Endothelial cell (in vitro differentiated cells): ENCODE measurements around the gene SLC4A8. TPM values are rescaled to one million over a fixed set of nuclear protein-coding genes. Genes with fewer than 3 reads are reported as not detected.

Experiments
- DNase-seq: peaks from one replicate; pipeline ENCODE4 v3.0.0; 2021; ENCODE audit warnings: low spot score
- H3K27ac Mint-ChIP-seq: one replicate; pipeline ENCODE4 v1.8.0; 2021; ENCODE audit warnings: mixed read lengths, inconsistent platforms; ENCODE audit not compliant: unreplicated experiment
- H3K27me3 Mint-ChIP-seq: one replicate; pipeline ENCODE4 v1.8.0; 2021; ENCODE audit warnings: mild to moderate bottlenecking, moderate library complexity, mixed read lengths, inconsistent platforms; ENCODE audit not compliant: unreplicated experiment
- H3K36me3 Mint-ChIP-seq: one replicate; pipeline ENCODE4 v1.8.0; 2021; ENCODE audit warnings: mild to moderate bottlenecking, low read depth, mixed read lengths, inconsistent platforms; ENCODE audit not compliant: unreplicated experiment
- H3K4me1 Mint-ChIP-seq: one replicate; pipeline ENCODE4 v1.8.0; 2021; ENCODE audit warnings: mild to moderate bottlenecking, mixed read lengths, inconsistent platforms; ENCODE audit not compliant: unreplicated experiment
- H3K4me3 Mint-ChIP-seq: one replicate; pipeline ENCODE4 v1.8.0; 2021; ENCODE audit warnings: mild to moderate bottlenecking, mixed read lengths, inconsistent platforms; ENCODE audit not compliant: unreplicated experiment
- H3K9me3 Mint-ChIP-seq: one replicate; pipeline ENCODE4 v1.8.0; 2021; ENCODE audit warnings: mixed read lengths, inconsistent platforms; ENCODE audit not compliant: unreplicated experiment
- CTCF ChIP-seq: fragments of 200-600 bp; sonication (generic); IDR thresholded peaks from one replicate; pipeline ENCODE4 v1.5.0; 2021; ENCODE audit warnings: antibody characterized with exemption; ENCODE audit not compliant: unreplicated experiment
- total RNA-seq: library from RNA; stranded (reverse); fragmentation: NEBNext Ultra II Directional; extraction: Animal tissue kit (Norgen Biotek cat#: 25700); gene quantifications from one replicate; pipeline ENCODE4 v1.2.1, GENCODE V29; 2021; ENCODE audit not compliant: unreplicated experiment

The SLC4A8 gene
- total RNA-seq, 1 donor from 2014 or later, result 16.7 TPM

GRCh38 chr12:51458635-51459034 is 34.0 kb downstream of the SLC4A8 start:
- Mint-ChIP-seq H3K27me3 (peaks cover 1% of the 10 kb centered on the region), H3K36me3 (peaks cover 11% of the 10 kb centered on the region), H3K27ac (no peak overlapping the region), H3K9me3 (no peaks in the 10 kb centered on the region), H3K4me1 (peaks cover 4% of the 10 kb centered on the region), H3K4me3 (no peak overlapping the region)
- no peak for TF ChIP-seq CTCF
- no peak for DNase-seq

- peaks cover 10% of the 10 kb centered on the region for H3K4me1 Mint-ChIP-seq
- no peak overlapping the region for H3K4me3 Mint-ChIP-seq
- H3K9me3 Mint-ChIP-seq, result no peaks in the 10 kb centered on the region
- no peak for DNase-seq
- no peak overlapping the region for H3K27ac Mint-ChIP-seq
- H3K27me3 Mint-ChIP-seq, result peaks cover 1% of the 10 kb centered on the region
- TF ChIP-seq CTCF, result no peak
- peaks cover 11% of the 10 kb centered on the region for H3K36me3 Mint-ChIP-seq
These were observed 35.9 kb downstream of the SLC4A8 start for GRCh38 chr12:51460519-51460918.

DNA sequence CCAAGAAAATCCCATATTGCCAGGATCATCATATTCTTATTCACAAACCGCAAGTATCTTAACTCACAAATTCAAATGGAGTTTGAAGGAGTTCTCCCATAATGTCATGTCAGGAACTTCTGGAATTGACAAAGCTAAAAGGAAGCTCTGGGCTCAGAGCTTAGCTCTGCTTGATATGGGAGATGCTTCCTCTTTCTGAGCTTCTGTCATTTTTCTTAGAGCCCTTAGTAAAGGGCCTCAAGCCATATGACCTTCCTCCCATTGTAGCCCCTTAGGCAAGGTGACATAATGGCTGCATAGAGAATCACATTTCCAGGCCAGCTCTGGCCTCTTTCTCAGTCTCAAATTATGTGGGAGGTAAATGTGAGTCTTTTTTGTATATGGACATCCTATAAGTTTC is 40.9 kb downstream of the SLC4A8 start:
- no peak for DNase-seq
- Mint-ChIP-seq H3K27me3 (peaks cover 1% of the 10 kb centered on the region), H3K27ac (no peak overlapping the region), H3K4me3 (no peak overlapping the region), H3K36me3 (peaks cover 8% of the 10 kb centered on the region), H3K4me1 (peaks cover 10% of the 10 kb centered on the region), H3K9me3 (no peaks in the 10 kb centered on the region)
- TF ChIP-seq CTCF, result no peak

DNA sequence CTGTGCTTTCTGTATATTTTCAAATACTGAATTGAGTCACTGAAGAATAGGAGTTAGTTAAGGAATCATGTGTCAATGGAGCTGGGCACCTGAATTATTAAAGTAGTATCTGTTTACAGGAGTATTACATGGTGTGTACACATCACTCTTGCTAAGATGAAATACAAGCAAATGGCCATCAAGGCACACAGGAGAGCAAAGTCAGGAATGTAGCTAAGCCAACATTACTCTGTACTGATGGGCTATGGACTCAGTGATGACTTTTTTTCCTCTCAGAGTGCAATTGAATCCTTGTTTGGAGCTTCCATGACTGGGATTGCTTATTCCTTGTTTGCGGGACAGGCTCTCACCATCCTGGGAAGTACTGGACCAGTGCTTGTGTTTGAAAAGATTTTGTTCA is 45.5 kb downstream of the SLC4A8 start:
- DNase-seq, result no peak
- TF ChIP-seq CTCF, result no peak
- Mint-ChIP-seq H3K27me3 (no peaks in the 10 kb centered on the region), H3K27ac (no peak overlapping the region), H3K9me3 (no peaks in the 10 kb centered on the region), H3K36me3 (peaks cover 13% of the 10 kb centered on the region), H3K4me3 (no peak overlapping the region), H3K4me1 (no peaks in the 10 kb centered on the region)

DNA sequence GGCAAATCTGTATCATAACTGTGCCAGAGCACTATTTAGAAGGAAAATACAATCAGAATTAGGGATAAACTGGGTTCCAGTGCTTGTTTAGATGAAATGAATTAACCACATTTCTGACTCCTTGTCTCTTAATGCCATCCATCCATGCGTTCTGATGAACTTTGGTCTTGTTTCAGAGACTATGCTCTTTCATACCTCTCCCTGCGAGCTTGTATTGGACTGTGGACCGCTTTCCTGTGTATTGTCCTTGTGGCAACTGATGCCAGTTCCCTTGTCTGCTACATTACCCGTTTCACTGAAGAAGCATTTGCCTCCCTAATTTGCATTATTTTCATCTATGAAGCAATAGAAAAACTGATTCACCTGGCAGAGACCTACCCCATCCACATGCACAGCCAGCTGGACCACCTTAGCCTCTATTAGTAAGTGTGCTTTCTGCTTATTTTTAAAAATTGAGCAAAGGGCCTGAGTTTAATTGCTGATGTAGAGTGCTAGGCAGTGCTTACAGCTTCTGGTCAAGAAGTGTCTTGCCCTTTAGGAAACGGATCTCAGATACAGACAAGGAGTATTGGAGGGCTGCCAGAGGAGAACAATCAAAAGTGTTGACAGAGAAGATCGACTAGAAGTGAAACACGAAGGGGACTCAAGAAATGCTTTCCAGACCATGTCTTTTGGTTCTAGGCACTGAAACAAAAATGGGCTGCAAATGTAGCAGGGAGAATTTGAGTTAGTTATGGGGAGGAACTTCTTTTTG is 46.7 kb downstream of the SLC4A8 start:
- TF ChIP-seq CTCF, result no peak
- no peak overlapping the region for H3K27ac Mint-ChIP-seq
- no peak overlapping the region for H3K4me3 Mint-ChIP-seq
- no peak for DNase-seq
- H3K9me3 Mint-ChIP-seq, result no peaks in the 10 kb centered on the region
- H3K4me1 Mint-ChIP-seq, result no peaks in the 10 kb centered on the region
- peaks cover 13% of the 10 kb centered on the region for H3K36me3 Mint-ChIP-seq
- H3K27me3 Mint-ChIP-seq, result no peaks in the 10 kb centered on the region
